ENCODE results near the gene DPP6. TPM values are rescaled to one million over a fixed set of nuclear protein-coding genes. Genes with fewer than 3 reads are reported as not detected.

DPP6 gene
- total RNA-seq, 1 experiment from 2014 or later: not detected

GRCh38 chr7:154394804-154395203 is 342.6 kb downstream of the DPP6 start:
- peaks cover 5% of the 10 kb centered on the region for H3K9me3 ChIP-seq (ENCODE audit: low read depth, low read length, poor library complexity, severe bottlenecking)
- no peak overlapping the region for H3K4me3 ChIP-seq (ENCODE audit: low read depth, low read length, poor library complexity, severe bottlenecking)
- BruUV-seq (replicated peaks): no TSS peak
- H3K27me3 ChIP-seq (replicated peaks; ENCODE audit: insufficient read depth, low read depth, low read length, poor library complexity): no peaks in the 10 kb centered on the region
- ChIA-PET POLR2A (ENCODE audit: low non-redundant PET) (no interaction called here), CTCF (no interaction called here)
- intact Hi-C loops (cut with micrococcal nuclease; ENCODE audit: unreplicated experiment): no loop called here
- no peak overlapping the region for H3K27ac ChIP-seq (ENCODE audit: low read depth, low read length, poor library complexity, severe bottlenecking)
- no peaks in the 10 kb centered on the region for H3K4me1 ChIP-seq (ENCODE audit: insufficient read depth, low read length, poor library complexity, severe bottlenecking)
- DNase-seq (ENCODE audit: low spot score): no peak
- no peak for TF ChIP-seq EZH2 (IDR thresholded peaks at IDR 0.05; ENCODE audit: borderline replicate concordance, low read depth, low read length, poor library complexity, severe bottlenecking)
- TF ChIP-seq, protein P1, sequence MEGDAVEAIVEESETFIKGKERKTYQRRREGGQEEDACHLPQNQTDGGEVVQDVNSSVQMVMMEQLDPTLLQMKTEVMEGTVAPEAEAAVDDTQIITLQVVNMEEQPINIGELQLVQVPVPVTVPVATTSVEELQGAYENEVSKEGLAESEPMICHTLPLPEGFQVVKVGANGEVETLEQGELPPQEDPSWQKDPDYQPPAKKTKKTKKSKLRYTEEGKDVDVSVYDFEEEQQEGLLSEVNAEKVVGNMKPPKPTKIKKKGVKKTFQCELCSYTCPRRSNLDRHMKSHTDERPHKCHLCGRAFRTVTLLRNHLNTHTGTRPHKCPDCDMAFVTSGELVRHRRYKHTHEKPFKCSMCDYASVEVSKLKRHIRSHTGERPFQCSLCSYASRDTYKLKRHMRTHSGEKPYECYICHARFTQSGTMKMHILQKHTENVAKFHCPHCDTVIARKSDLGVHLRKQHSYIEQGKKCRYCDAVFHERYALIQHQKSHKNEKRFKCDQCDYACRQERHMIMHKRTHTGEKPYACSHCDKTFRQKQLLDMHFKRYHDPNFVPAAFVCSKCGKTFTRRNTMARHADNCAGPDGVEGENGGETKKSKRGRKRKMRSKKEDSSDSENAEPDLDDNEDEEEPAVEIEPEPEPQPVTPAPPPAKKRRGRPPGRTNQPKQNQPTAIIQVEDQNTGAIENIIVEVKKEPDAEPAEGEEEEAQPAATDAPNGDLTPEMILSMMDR (conservative IDR thresholded peaks at IDR 0.05; ENCODE audit: low read depth, low read length): no peak
- H3K36me3 ChIP-seq (ENCODE audit: insufficient read depth, low read length, poor library complexity, severe bottlenecking): no peaks in the 10 kb centered on the region

GRCh38 chr7:154406312-154406711 is 354.1 kb downstream of the DPP6 start:
- CTCF ChIA-PET: no interaction called here

GRCh38 chr7:154409703-154410311 is 357.6 kb downstream of the DPP6 start:
- Histone ChIP-seq H3K36me3 (ENCODE audit: insufficient read depth, low read length, poor library complexity, severe bottlenecking) (no peaks in the 10 kb centered on the region), H3K27ac (ENCODE audit: low read depth, low read length, poor library complexity, severe bottlenecking) (no peak overlapping the region), H3K4me1 (ENCODE audit: insufficient read depth, low read length, poor library complexity, severe bottlenecking) (no peaks in the 10 kb centered on the region), H3K27me3 (replicated peaks; ENCODE audit: insufficient read depth, low read depth, low read length, poor library complexity) (no peaks in the 10 kb centered on the region), H3K9me3 (ENCODE audit: low read depth, low read length, poor library complexity, severe bottlenecking) (peaks cover 3% of the 10 kb centered on the region), H3K4me3 (ENCODE audit: low read depth, low read length, poor library complexity, severe bottlenecking) (no peak overlapping the region)
- peak; percentile 28 for DNase-seq (ENCODE audit: low spot score)
- ChIA-PET CTCF (no interaction called here), POLR2A (ENCODE audit: low non-redundant PET) (no interaction called here)
- BruUV-seq (replicated peaks): no TSS peak
- intact Hi-C loops (cut with micrococcal nuclease; ENCODE audit: unreplicated experiment): no loop called here
- no peak for TF ChIP-seq EZH2 (IDR thresholded peaks at IDR 0.05; ENCODE audit: borderline replicate concordance, low read depth, low read length, poor library complexity, severe bottlenecking)

More at GRCh38 chr7:154406312-154406711, 354.1 kb downstream of the DPP6 start:
- H3K4me3 ChIP-seq (ENCODE audit: low read depth, low read length, poor library complexity, severe bottlenecking): no peak overlapping the region
- POLR2A ChIA-PET (ENCODE audit: low non-redundant PET): no interaction called here
- DNase-seq (ENCODE audit: low spot score): no peak
- H3K4me1 ChIP-seq (ENCODE audit: insufficient read depth, low read length, poor library complexity, severe bottlenecking): no peaks in the 10 kb centered on the region
- no TSS peak for BruUV-seq (replicated peaks)
- no peaks in the 10 kb centered on the region for H3K36me3 ChIP-seq (ENCODE audit: insufficient read depth, low read length, poor library complexity, severe bottlenecking)
- H3K9me3 ChIP-seq (ENCODE audit: low read depth, low read length, poor library complexity, severe bottlenecking): no peaks in the 10 kb centered on the region
- intact Hi-C loops (cut with micrococcal nuclease; ENCODE audit: unreplicated experiment): no loop called here
- H3K27ac ChIP-seq (ENCODE audit: low read depth, low read length, poor library complexity, severe bottlenecking): no peak overlapping the region
- no peak for TF ChIP-seq EZH2 (IDR thresholded peaks at IDR 0.05; ENCODE audit: borderline replicate concordance, low read depth, low read length, poor library complexity, severe bottlenecking)
- TF ChIP-seq, protein P1 (conservative IDR thresholded peaks at IDR 0.05; ENCODE audit: low read depth, low read length): no peak
- H3K27me3 ChIP-seq (replicated peaks; ENCODE audit: insufficient read depth, low read depth, low read length, poor library complexity): no peaks in the 10 kb centered on the region

DNA sequence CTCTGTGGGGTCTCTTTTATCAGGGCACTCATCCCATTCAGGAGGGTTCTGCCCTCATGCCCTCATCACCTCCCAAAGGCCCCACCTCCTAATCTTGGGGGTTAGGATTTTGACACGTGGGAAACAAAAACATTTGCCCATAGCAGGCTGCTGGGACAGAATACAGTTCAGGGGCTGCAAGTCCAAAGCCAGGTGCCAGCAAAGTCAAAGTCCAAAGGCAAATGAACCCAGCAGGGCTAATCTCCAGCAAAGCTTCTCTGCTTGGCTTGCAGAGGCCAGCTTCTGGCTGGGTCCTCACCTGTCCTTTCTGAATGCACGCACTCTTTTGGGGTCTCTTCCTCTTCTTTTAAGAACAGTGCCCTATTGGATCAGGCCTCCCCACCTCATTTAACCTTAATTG is 359.9 kb downstream of the DPP6 start:
- Histone ChIP-seq H3K4me1 (ENCODE audit: insufficient read depth, low read length, poor library complexity, severe bottlenecking) (no peaks in the 10 kb centered on the region), H3K27me3 (replicated peaks; ENCODE audit: insufficient read depth, low read depth, low read length, poor library complexity) (no peaks in the 10 kb centered on the region), H3K9me3 (ENCODE audit: low read depth, low read length, poor library complexity, severe bottlenecking) (peaks cover 3% of the 10 kb centered on the region), H3K27ac (ENCODE audit: low read depth, low read length, poor library complexity, severe bottlenecking) (no peak overlapping the region), H3K36me3 (ENCODE audit: insufficient read depth, low read length, poor library complexity, severe bottlenecking) (no peaks in the 10 kb centered on the region), H3K4me3 (ENCODE audit: low read depth, low read length, poor library complexity, severe bottlenecking) (no peak overlapping the region)
- no peak for DNase-seq (ENCODE audit: low spot score)
- BruUV-seq (replicated peaks): no TSS peak
- CTCF ChIA-PET: no interaction called here
- intact Hi-C loops (cut with micrococcal nuclease; ENCODE audit: unreplicated experiment): no loop called here
- TF ChIP-seq, protein P1 (conservative IDR thresholded peaks at IDR 0.05; ENCODE audit: low read depth, low read length): no peak
- TF ChIP-seq EZH2 (IDR thresholded peaks at IDR 0.05; ENCODE audit: borderline replicate concordance, low read depth, low read length, poor library complexity, severe bottlenecking): no peak
- POLR2A ChIA-PET (ENCODE audit: low non-redundant PET): no interaction called here

All from A673 (cell line).